Upper lobe of left lung (tissue), 6 donors: Measurements from ENCODE around the gene NPPB. TPM values are rescaled to one million over a fixed set of nuclear protein-coding genes. Genes with fewer than 3 reads are reported as not detected.

ENCODE experiments used
- ATAC-seq, 2 donors: fragments of 200-7000 bp; cut with Tn5 transposase; one replicate each; pipeline ENCODE4 v1.9.1; 2022; ENCODE audit warnings: mild to moderate bottlenecking in 2 of 2, moderate library complexity in 2 of 2; ENCODE audit not compliant: low FRiP score in 2 of 2
- DNase-seq, 2 donors: peaks; one replicate each; pipeline ENCODE4 v3.0.0-alpha.2; 2019 to 2020
- H3K27ac ChIP-seq, 4 donors: fragments of 200-600 bp; sonication (generic); one replicate each; pipeline ENCODE4 v1.5.1; 2016 to 2019
- H3K27me3 ChIP-seq, 4 donors: fragments of 200-600 bp; sonication (generic); one replicate each; pipeline ENCODE4 v1.5.1; 2017 to 2019
- H3K36me3 ChIP-seq, 4 donors: fragments of 200-600 bp; sonication (generic); one replicate each; pipeline ENCODE4 v1.5.1; 2016 to 2019
- H3K4me1 ChIP-seq, 4 donors: fragments of 200-600 bp; sonication (generic); one replicate each; pipeline ENCODE4 v1.5.1; 2018 to 2019
- H3K4me3 ChIP-seq, 4 donors: fragments of 200-600 bp; sonication (generic); one replicate each; pipeline ENCODE4 v1.5.1; 2017 to 2019; ENCODE audit warnings: mild to moderate bottlenecking in 2 of 4, moderate library complexity in 1 of 4
- H3K9me3 ChIP-seq, 4 donors: fragments of 200-600 bp; sonication (generic); one replicate each; pipeline ENCODE4 v1.5.1; 2018 to 2019
- CTCF ChIP-seq, 6 experiments: fragments of 450-650 bp in 4 of 6; fragments of 200-600 bp in 2 of 6; sonication (generic) in 2 of 6; IDR thresholded peaks; one replicate each; pipeline ENCODE4 v1.5.1; 2016 to 2019; ENCODE audit warnings: antibody characterized with exemption in 6 of 6
- EP300 ChIP-seq, 4 donors: sonication (generic); formaldehyde crosslinking; IDR thresholded peaks; one replicate each; pipeline ENCODE4 v1.5.1; 2017; ENCODE audit warnings: antibody characterized with exemption in 4 of 4, control low read depth in 2 of 4
- POLR2A ChIP-seq, 4 donors: fragments of 450-650 bp; IDR thresholded peaks; one replicate each; pipeline ENCODE4 v1.5.1; 2016 to 2017; ENCODE audit warnings: antibody characterized with exemption in 4 of 4, mild to moderate bottlenecking in 2 of 4
- POLR2AphosphoS5 ChIP-seq, 2 donors: sonication (generic); formaldehyde crosslinking; IDR thresholded peaks; one replicate each; pipeline ENCODE4 v1.5.1; 2017; ENCODE audit warnings: antibody characterized with exemption in 2 of 2
- WGBS, 2 donors: methylation state at CpG; one replicate each; pipeline ENCODE4 v1.1.5; 2017 to 2018; 5-methylcytosine and 5-hydroxymethylcytosine counted together
- total RNA-seq, 6 donors: library from RNA; depleted of rRNA in 4 of 6; stranded (reverse); fragments of >200 nt in 4 of 6; gene quantifications; one replicate each; pipeline versions ENCODE4 v1.1.0 to v1.2.1, GENCODE V29; 2016 to 2021
- donor health status: DM: no; HTN: no; CAD: no; lungs with moderate emphysema.
- donor health status: DM: no; HTN: yes; CAD: no; lungs with severe emphysema.

NPPB gene
- total RNA-seq, 6 donors from 2014 or later = not detected

GRCh38 chr1:11874624-11875023 is 15.9 kb upstream of the NPPB start:
- TF ChIP-seq EP300 (IDR thresholded peaks at IDR 0.05) = no peak
- no peak for TF ChIP-seq POLR2AphosphoS5 (IDR thresholded peaks at IDR 0.05)
- TF ChIP-seq CTCF (IDR thresholded peaks at IDR 0.05) = no peak
- TF ChIP-seq POLR2A (IDR thresholded peaks at IDR 0.05) = no peak
- H3K9me3 ChIP-seq = no peaks in the 10 kb centered on the region
- H3K4me3 ChIP-seq = no peak overlapping the region
- WGBS, 2 donors = 62 to 71% methylated on average over 6 of the region's 6 CpGs
- peaks cover 0 to 6% (median 4%) of the 10 kb centered on the region in 4 donors for H3K4me1 ChIP-seq
- DNase-seq (no peak), ATAC-seq (no peak)
- H3K27me3 ChIP-seq = no peaks in the 10 kb centered on the region
- H3K27ac ChIP-seq = peak overlapping the region in 1 of 4 donors; percentile 48
- H3K36me3 ChIP-seq = no peaks in the 10 kb centered on the region

DNA sequence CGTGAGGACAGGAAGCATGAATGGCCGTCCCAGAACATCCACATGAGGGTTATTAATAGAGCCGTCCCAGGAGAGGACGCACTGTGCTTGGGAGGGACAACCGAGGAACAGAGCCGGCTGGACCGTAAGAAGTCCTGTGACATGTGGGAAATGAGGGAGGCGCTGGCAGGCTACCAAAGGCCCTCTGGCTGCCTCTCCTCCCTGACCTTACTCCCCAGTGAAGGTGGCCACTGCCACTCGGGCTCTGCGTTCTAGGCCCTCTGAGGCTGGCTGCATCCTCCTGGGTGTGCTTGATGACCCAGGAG is 15.5 kb upstream of the NPPB start:
- no peaks in the 10 kb centered on the region for H3K36me3 ChIP-seq
- H3K9me3 ChIP-seq = no peaks in the 10 kb centered on the region
- WGBS, 2 donors = 55 to 60% methylated on average over 10 of the region's 10 CpGs
- peaks cover 0 to 6% (median 2%) of the 10 kb centered on the region in 4 donors for H3K4me1 ChIP-seq
- peak overlapping the region in 1 of 4 donors; percentile 48 for H3K27ac ChIP-seq
- DNase-seq (peak in 1 of 2 donors; percentile 28), ATAC-seq (no peak)
- no peak for TF ChIP-seq CTCF (IDR thresholded peaks at IDR 0.05)
- peak; percentile 54 to 94 (median 82) for TF ChIP-seq EP300 (IDR thresholded peaks at IDR 0.05)
- peak; percentile 18 to 56 for TF ChIP-seq POLR2AphosphoS5 (IDR thresholded peaks at IDR 0.05)
- H3K27me3 ChIP-seq = no peaks in the 10 kb centered on the region
- no peak overlapping the region for H3K4me3 ChIP-seq

DNA sequence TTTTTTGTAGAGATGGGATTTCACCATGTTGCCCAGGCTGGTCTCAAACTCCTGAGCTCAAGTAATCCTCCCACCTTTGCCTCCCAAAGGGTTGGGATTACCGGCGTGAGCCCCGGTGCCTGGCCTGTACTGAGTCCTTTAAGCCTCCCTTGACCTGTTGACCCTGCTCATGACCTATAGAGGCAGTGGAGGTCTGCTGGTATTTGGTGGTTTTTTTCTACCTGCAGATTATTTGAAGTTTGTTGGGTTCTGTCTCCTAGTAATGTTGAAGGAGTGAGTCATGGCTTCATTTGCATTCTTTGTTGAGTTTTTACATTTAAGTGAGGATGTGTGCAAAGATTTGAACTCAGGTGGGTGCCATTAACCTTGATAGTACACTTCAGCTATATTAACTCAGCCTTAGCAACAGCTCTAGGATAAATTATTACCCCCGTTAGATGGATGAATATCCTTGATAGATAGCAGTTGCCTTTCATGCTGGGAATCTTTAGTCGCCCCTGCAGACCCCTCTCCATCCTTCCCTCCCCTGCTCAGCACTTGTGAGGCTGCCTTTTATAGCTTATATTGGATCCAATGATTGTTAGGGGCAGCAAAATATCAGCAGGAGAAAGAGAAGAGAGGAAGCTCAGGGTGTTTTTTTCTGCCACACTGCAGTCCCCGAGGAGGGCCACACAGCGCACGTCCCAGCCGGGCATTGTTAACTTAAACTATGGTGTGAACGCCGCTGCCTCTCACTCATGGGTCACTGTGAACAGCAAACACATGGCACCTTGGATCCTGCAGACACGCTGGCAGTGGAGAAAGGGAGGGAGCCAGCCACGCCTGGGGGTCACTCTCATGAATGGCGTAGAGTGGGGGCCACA is 14.9 kb upstream of the NPPB start:
- no peaks in the 10 kb centered on the region for H3K27me3 ChIP-seq
- ATAC-seq (no peak), DNase-seq (no peak)
- H3K4me1 ChIP-seq = peaks cover 0 to 6% (median 2%) of the 10 kb centered on the region in 4 donors
- no peak overlapping the region for H3K4me3 ChIP-seq
- no peaks in the 10 kb centered on the region for H3K9me3 ChIP-seq
- no peaks in the 10 kb centered on the region for H3K36me3 ChIP-seq
- H3K27ac ChIP-seq = no peak overlapping the region
- 71 to 79% methylated on average over 11 to 14 of the region's 14 CpGs for WGBS, 2 donors
- TF ChIP-seq POLR2AphosphoS5 (IDR thresholded peaks at IDR 0.05) (peak in 1 of 2 donors; percentile 71), POLR2A (IDR thresholded peaks at IDR 0.05) (no peak)

DNA sequence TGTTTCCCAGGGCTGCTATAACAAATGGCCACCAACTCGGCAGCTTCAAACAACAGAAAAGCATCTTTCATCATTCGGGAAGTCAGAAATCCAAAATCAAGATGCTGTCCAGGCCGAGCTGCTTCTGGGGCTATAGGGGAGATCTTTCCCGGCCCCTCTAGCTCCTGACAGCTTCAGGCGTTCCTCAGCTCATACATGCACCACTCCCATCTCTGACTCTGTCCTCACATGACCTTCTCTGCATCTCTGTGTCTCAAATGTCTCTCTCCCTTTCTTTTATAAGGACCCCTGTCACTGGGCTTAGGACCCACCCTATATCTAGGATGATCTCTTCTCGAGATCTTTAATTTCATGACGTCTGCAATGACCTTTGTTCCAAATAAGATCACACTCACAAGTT is 13.8 kb upstream of the NPPB start:
- no peak for TF ChIP-seq POLR2A (IDR thresholded peaks at IDR 0.05)
- TF ChIP-seq POLR2AphosphoS5 (IDR thresholded peaks at IDR 0.05) = no peak
- no peak for TF ChIP-seq EP300 (IDR thresholded peaks at IDR 0.05)
- DNase-seq (no peak), ATAC-seq (no peak)
- peaks cover 0 to 6% (median 2%) of the 10 kb centered on the region in 4 donors for H3K4me1 ChIP-seq
- no peaks in the 10 kb centered on the region for H3K36me3 ChIP-seq
- H3K27me3 ChIP-seq = no peaks in the 10 kb centered on the region
- no peaks in the 10 kb centered on the region for H3K9me3 ChIP-seq
- H3K27ac ChIP-seq = no peak overlapping the region
- no peak overlapping the region for H3K4me3 ChIP-seq
- WGBS, 2 donors = 55% methylated on average over 6 to 7 of the region's 7 CpGs

GRCh38 chr1:11869650-11870207 is 11.0 kb upstream of the NPPB start:
- TF ChIP-seq CTCF (IDR thresholded peaks at IDR 0.05) = no peak
- no peak for TF ChIP-seq POLR2A (IDR thresholded peaks at IDR 0.05)
- no peak for TF ChIP-seq POLR2AphosphoS5 (IDR thresholded peaks at IDR 0.05)
- no peak for TF ChIP-seq EP300 (IDR thresholded peaks at IDR 0.05)
- no peaks in the 10 kb centered on the region for H3K36me3 ChIP-seq
- DNase-seq = no peak
- no peak overlapping the region for H3K27ac ChIP-seq
- ATAC-seq = no peak
- H3K27me3 ChIP-seq = no peaks in the 10 kb centered on the region
- WGBS, 2 donors = 83 to 92% methylated on average over 4 to 5 of the region's 5 CpGs
- no peaks in the 10 kb centered on the region for H3K4me1 ChIP-seq
- no peak overlapping the region for H3K4me3 ChIP-seq
- H3K9me3 ChIP-seq = no peaks in the 10 kb centered on the region
